ENCODE data around the gene EXOC4. TPM values are rescaled to one million over a fixed set of nuclear protein-coding genes. Genes with fewer than 3 reads are reported as not detected.

Gene EXOC4
- total and polyA plus RNA-seq, 2 donors (not counting 3 experiments of a cell fraction or from before 2014, with no cell fraction given): 20.3 to 73.1 TPM

DNA sequence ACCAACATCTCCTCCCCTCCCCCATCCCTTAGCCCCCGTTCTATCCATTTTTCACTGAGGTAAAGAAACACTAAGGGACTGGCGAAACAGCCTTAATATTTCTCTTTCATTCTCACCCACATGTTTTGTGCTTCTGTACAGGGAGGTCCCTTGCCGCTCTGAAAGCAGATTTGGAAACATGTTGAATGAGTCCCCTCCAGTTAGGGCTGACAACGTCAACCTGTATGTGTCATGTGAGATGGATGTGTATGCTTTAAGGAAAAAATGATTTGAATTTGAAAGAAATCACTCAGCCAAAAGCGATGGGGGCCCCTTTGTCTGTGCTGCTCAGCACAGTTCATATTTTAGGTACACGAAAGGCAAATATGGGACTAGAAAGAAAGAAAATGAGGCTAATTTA lies 560.0 kb downstream of the EXOC4 start:
- POLR2A ChIA-PET: no interaction called here

More for the DNA sequence above, 560.0 kb downstream of the EXOC4 start:
- BruUV-seq (replicated peaks): no TSS peak
- no peaks in the 10 kb centered on the region for H3K79me2 ChIP-seq (ENCODE audit: control insufficient read depth, insufficient read depth, low read length)
- H3K4me3 ChIP-seq (replicated peaks in 1 of 3; ENCODE audit: insufficient read depth in 1 of 3, low read depth in 1 of 3, low read length in 3 of 3): no peak overlapping the region
- no peak overlapping the region for H2AFZ ChIP-seq (ENCODE audit: low read depth, low read length)
- CTCF ChIA-PET: no interaction called here
- FAIRE-seq (no peak), DNase-seq (ENCODE audit: low read depth, low spot score) (no peak)
- H3K9me3 ChIP-seq (replicated peaks; ENCODE audit: control insufficient read depth, insufficient read depth, low read length): no peaks in the 10 kb centered on the region
- no peak overlapping the region for H3K9ac ChIP-seq (replicated peaks; ENCODE audit: extremely low read depth, insufficient read depth, low read length)
- TF ChIP-seq, protein P1, sequence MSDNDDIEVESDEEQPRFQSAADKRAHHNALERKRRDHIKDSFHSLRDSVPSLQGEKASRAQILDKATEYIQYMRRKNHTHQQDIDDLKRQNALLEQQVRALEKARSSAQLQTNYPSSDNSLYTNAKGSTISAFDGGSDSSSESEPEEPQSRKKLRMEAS (IDR thresholded peaks at IDR 0.05; ENCODE audit: insufficient read depth, insufficient read length): no peak
- TF ChIP-seq, protein P2, sequence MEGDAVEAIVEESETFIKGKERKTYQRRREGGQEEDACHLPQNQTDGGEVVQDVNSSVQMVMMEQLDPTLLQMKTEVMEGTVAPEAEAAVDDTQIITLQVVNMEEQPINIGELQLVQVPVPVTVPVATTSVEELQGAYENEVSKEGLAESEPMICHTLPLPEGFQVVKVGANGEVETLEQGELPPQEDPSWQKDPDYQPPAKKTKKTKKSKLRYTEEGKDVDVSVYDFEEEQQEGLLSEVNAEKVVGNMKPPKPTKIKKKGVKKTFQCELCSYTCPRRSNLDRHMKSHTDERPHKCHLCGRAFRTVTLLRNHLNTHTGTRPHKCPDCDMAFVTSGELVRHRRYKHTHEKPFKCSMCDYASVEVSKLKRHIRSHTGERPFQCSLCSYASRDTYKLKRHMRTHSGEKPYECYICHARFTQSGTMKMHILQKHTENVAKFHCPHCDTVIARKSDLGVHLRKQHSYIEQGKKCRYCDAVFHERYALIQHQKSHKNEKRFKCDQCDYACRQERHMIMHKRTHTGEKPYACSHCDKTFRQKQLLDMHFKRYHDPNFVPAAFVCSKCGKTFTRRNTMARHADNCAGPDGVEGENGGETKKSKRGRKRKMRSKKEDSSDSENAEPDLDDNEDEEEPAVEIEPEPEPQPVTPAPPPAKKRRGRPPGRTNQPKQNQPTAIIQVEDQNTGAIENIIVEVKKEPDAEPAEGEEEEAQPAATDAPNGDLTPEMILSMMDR (IDR thresholded peaks at IDR 0.05; ENCODE audit: extremely low read depth in 1 of 2, insufficient read depth in 1 of 2, low read depth in 1 of 2, low read length in 2 of 2): no peak
- TF ChIP-seq FOS (IDR thresholded peaks at IDR 0.05; ENCODE audit: borderline replicate concordance, insufficient read depth, low read length) (no peak), GATA2 (IDR thresholded peaks at IDR 0.05; ENCODE audit: insufficient read depth, insufficient read length, low read depth, low read length) (no peak)
- no peaks in the 10 kb centered on the region for H3K4me1 ChIP-seq (ENCODE audit: control insufficient read depth, extremely low read depth, insufficient read depth, low read length)
- H3K27ac ChIP-seq (ENCODE audit: insufficient read depth, low read depth, low read length): no peak overlapping the region
- H3K36me3 ChIP-seq (ENCODE audit: control insufficient read depth in 2 of 2, extremely low read depth in 1 of 2, insufficient read depth in 2 of 2, low read length in 2 of 2): no peaks in the 10 kb centered on the region
- no peaks in the 10 kb centered on the region for H4K20me1 ChIP-seq (replicated peaks; ENCODE audit: control insufficient read depth, extremely low read depth, insufficient read depth, low read length)
- intact Hi-C loops (cut with micrococcal nuclease): no loop called here
- no peaks in the 10 kb centered on the region for H3K27me3 ChIP-seq (ENCODE audit: control insufficient read depth in 2 of 2, insufficient read depth in 2 of 2, low read length in 2 of 2)
- no peak overlapping the region for H3K4me2 ChIP-seq (ENCODE audit: insufficient read depth, low read length)
- dilution Hi-C loops (cut with MboI; ENCODE audit: extremely low pct_ligation_motif_present, low sequenced_read_pairs): no loop called here
- H3K9me1 ChIP-seq (replicated peaks; ENCODE audit: control insufficient read depth, extremely low read depth, insufficient read depth, low read length): no peaks in the 10 kb centered on the region
